NCI-H2171 treated with DMSO at 0.1 percent for 48 hours (cell line): Measurements from ENCODE around the gene CDK11B.
"Not testable (repeated sequence)": the region's sequence is repeated elsewhere in the genome, so short reads cannot be mapped to it uniquely, and the experiment has no call there.

Experiments
- DNase-seq: peaks from one replicate; lab custom pipeline; 2025; lab: John Stamatoyannopoulos, UW

Gene CDK11B

DNA sequence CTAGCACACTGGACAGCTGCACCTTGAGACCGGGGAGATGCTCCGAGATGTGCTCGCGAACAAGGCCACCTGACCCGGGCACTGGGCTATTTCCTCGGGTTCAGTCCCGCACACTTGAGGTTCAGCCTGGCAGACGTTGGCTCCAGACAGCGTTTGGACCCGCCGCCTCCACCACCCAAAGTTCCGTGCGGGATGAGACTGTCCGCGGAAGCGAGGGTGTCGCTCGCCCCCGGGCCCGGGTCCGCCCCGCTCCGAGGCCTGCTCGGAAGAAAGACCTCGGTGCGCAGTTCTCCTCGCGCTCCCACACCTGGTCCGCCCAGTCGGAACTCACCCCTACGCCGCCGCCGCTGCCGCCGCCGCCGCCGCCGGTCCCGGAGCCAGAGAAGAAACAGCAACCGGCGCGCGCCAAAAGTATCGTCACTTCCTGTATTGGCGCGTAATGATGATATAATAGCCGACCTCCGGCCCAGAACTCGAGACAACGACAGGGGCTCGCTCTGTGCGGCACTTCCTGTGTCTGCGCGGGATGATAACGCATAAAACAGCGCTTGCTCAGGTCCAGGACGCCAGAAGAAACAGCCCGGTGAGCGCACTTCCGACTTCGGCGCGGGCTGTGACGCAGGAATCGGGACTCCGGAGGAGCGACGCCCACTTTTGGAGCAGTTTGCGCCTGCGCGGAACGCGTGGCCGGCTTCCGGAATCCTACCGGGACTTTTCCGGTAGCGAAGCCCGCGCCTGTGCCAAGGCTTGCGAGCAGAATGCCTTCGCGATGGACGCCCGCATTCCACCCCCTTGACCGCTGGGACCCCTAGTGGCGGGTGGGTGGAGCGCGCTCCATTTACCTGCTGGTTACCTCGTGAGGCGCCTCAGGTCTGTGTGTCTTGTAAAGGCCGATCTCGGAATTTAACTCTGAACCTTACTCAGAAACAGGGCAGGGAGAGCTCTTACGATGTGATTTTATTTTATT lies at the start of gene CDK11B:
TSS of gene CDK11B (minus strand) at position 422 of the 967 bp plus-strand sequence. CDS start 1,519 bp downstream, outside the sequence.
- peak; percentile 95 for DNase-seq

DNA sequence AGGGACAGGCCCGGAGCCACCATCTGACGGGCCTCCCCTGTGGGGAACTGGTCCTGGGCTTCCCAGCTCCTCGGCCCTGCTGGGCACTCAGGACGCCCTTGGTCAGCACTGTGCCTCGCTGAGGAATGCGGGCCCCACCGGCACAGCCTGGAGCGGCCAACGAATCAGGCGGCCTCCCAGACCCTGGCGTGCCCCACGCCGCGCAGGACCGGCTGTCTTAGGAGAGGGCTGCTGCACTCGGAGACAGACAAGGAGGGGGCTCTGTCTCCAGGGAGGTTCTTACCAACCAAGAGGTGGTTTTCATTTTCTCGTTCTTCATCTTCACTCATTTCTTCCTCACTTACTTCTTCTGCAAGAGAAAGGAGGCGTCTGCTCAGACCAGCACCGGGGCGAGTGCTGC lies 49.1 kb upstream of the CDK11B start:
- not testable (repeated sequence) for DNase-seq

GRCh38 chr1:1707241-1707640 lies 48.4 kb upstream of the CDK11B start:
- not testable (repeated sequence) for DNase-seq

GRCh38 chr1:1705623-1706022 lies 46.8 kb upstream of the CDK11B start:
- not testable (repeated sequence) for DNase-seq

- DNase-seq = not testable (repeated sequence)
Observed at GRCh38 chr1:1704284-1704957, 45.6 kb upstream of the CDK11B start.

DNA sequence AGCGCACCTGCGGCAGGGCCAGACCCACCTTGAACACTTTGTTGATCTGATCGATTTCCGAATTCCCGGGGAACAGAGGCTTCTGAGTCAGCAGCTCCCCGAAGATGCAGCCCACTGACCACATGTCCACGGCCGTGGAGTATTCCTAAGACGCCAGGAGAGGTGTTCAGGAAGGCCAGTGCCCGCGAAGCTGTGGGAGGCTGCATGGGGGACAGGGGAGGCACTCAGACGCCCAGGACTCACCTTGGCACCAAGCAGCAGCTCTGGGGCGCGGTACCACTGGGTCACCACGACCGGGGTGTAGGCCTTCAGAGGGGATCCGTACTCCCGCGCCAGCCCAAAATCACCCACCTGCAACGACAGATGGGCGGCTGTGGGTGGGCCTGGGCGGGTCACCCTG lies 45.0 kb upstream of the CDK11B start:
- no peak for DNase-seq

DNA sequence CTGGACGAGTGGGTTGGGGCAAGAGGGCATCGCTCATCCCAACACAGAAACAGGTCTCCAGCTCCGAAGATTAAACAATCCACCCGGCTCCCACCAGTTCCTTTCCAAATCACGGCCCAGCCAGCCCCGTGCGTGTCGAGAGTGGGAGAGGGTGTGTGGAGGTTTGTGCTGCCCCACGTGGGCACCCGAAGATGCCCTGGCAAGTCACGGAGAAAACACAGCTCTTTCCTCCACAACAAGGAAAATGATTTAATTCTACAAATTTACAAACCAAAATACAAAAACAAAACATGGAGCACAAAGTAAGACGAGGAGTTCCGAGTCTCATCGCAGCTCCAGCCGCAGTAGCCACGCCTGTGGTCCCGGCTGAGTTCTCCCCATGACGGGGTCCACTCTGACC lies 43.7 kb upstream of the CDK11B start:
- not testable (repeated sequence) for DNase-seq

DNA sequence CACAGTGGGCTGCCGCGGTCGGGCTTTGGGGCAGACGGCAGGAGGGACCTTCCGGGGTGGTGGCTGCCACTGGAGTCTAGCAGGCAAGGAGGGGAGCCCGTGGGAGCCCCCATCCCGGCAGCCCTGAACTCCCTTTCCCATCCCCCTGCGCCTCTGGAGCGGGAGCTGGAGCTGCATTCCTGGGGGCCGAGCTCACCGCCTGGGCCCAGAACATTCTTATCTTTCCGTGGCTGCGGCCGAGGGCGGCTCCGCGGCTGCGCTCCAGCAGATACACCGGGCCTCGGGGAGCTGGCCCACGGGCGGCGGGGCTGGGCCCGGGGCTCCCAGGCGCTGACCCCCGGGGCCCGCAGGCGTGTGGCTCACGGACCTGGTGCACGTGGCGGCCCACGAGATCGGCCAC lies 41.8 kb upstream of the CDK11B start:
- not testable (repeated sequence) for DNase-seq

- not testable (repeated sequence) for DNase-seq
Observed at GRCh38 chr1:1700067-1700466, 41.3 kb upstream of the CDK11B start.

DNA sequence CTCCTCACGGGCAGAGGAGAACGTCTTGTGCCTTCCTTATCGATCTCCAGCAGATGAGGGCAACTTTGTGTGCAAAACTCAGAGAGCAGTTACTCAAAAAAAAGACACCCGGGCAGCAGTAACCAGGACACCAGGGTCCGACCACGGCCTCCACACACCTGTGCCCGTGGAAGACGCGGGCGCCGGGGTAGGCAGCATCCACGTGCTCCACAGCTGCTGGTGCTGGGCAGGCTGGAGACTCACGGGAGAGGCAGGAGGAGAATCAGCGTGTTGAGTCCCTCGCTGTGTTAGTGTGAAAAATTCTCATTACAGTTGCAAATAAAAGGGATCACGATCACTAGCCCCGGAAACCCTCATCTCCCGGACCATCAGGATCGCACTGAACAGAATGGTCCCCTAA lies 40.3 kb upstream of the CDK11B start:
- not testable (repeated sequence) for DNase-seq

GRCh38 chr1:1697358-1698183 lies 38.8 kb upstream of the CDK11B start:
- DNase-seq = not testable (repeated sequence)

DNA sequence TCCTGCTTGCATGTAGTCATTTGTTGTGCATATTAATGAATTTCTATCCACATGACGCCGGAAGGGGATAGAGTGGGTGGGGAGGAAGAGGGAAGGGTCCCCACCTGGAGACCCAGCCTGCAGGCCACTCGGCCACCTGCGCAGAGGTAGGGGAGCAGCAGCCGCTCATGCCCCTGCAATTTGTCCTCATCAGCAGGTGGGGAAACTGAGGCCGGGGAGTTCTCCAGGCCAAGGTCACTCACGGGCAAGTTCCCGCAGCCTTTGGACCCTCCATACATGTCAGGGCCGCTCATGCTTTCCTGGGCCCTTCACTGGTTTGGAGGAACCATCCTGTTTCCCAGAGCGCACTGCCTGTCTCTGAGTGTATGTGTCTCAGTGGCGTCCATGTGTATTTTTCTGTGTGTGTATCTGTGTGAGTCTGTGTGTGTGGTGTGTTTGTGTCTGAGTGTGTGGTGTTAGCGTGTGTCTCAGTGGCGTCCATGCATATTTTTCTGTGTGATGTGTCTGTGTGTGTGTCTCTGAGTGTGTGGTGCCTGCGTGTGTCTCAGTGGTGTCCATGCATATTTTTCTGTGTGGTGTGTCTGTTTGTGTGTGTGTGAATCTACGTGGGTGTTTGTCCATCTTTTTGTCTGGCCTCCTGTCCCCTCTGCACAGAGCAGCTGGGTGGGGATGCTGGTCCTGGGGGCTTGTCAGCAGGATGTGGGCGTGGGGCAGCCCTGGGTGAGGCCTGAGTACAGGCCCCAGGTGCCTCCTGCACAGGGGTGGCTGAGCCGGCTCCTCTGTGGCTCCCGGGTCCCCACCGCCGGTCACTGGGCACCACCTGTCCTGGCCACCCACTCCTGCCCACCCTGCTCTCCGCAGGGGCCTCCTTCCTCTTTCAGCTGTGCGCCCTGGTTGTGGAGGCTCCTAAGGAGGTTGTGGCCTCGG lies 37.9 kb upstream of the CDK11B start:
- DNase-seq = not testable (repeated sequence)

DNA sequence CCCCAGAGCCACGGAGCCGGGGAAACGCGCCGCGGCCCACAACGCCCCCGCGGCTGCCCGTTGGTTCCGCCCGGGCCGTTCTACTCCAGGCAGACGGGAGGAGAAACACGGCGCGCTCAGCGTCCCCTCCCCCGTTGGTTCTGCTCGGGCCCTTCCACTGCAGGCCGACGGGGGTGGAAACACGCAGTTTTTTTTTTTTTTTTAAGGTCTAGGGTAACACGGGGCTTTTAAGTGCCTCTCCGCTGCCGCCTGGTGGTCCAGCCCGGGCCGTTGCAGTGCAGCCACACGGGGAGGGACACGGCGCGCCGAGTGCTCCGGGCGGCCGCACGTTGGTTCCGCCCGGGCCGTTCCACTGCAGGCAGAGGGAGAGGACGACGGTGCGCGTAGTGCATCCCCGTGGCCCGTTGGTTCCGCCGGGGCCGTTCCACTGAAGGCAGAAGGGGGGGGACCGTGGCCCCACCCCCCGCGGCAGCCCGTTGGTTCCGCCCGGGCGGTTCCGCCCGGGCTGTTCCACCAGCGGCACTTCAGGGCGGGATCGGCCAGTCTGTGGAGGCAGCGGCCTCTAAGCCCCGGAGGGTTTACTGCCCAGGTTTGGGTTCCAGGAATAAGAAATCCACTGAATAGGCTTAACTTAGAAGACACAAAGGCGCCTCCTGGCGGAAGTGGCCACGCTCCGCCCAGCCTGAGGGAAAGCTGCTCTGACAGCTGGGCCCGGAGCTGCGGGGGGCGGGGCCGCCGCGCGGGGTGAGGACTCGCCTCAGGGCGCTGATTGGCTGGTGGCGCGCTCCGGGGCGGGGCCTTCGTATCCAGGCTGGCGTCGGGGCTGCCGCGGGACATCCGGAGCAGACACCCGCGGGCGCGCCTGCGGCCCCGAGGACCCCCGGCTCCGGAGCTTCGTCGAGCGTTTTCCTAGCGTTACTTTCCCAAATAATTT lies 34.2 kb upstream of the CDK11B start, which contains the start of gene SLC35E2B:
TSS of gene SLC35E2B (minus strand) at position 82 of the 934 bp plus-strand sequence. CDS start 16,096 bp downstream, outside the sequence.
- peak; percentile 73 for DNase-seq

- peak; percentile 74 for DNase-seq
Observed at GRCh38 chr1:1692324-1692713, 33.5 kb upstream of the CDK11B start.

- not testable (repeated sequence) for DNase-seq
Observed at GRCh38 chr1:1691443-1691842, 32.6 kb upstream of the CDK11B start.

DNA sequence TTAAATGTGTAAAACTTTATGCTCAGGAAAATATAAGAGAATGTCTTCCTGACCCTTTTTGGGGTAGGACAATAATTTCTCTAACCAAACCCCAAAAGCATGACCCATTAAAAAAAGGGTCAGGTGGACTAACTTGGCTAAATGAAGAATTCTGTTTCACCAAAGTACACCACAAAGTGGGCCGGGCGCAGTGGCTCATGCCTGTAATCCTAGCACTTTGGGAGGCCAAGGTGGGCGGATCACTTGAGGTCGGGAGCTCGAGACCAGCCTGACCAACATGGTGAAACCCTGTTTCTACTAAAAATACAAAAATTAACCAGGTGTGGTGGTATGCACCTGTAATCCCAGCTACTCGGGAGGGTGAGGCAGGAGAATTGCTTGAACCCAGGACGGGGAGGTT lies 30.7 kb upstream of the CDK11B start:
- DNase-seq = not testable (repeated sequence)

DNA sequence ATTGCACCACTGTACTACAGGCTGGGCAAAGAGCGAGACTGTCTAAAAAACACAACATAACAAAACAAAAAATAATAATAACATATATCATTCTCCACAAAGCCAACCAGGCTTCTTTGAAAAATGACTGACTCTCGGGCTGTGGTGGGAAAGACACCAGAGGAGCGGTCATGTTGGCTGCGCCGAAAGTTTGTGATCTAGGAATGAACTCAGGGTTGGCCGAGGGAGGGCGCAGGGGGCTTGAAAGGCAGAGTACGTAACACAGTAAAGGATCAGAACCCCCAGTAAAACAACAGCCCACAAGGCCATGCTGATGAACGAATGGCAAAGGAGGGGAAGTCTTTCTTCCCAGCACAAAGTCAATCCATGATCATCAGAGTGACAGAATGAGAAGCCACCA lies 29.0 kb upstream of the CDK11B start:
- no peak for DNase-seq

DNA sequence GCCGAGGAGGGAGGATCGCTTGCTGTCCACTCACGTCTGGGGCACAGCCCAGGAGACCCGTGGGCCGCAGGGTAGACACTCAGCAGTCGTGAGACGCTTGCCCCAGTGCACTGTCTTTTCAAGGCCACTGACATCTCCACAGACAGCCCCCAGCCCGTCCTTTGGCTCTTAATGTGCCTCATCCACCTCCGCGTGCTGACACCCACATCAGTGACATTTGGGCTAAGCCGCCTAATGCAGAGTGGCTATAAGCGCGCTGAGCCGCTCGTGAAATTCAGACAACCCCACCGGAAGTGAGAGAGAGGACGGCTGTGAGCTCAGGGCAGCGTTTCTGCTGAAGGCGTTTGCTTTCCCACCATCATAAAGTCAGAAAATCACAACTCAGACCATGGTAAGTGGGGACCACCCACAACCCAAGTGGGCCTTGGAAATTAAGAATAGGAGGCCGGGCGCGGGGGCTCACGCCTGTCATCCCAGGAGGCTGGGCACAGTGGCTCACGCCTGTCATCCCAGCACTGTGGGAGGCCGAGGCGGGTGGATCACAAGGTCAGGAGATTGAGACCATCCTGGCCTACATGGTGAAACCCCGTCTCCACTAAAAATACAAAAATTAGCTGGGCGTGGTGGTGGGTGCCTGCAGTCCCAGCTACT lies 25.4 kb upstream of the CDK11B start:
- DNase-seq = no peak
